ENCODE measurements around the gene SUPT4H1.
"Not testable (repeated sequence)": the region's sequence is repeated elsewhere in the genome, so short reads cannot be mapped to it uniquely, and the experiment has no call there.

Gene SUPT4H1

GRCh38 chr17:58345500-58345899, 6.5 kb downstream of the SUPT4H1 start:
- H3K4me3 ChIP-seq (replicated peaks in 1 of 2; ENCODE audit: low read depth in 2 of 2, low read length in 2 of 2) = no peak overlapping the region
- no peak for DNase-seq (ENCODE audit: low read depth in 2 of 2)
- TF ChIP-seq CTCF (IDR thresholded peaks at IDR 0.05; ENCODE audit: low read depth, low read length) = no peak

- no peak overlapping the region for H3K4me3 ChIP-seq (replicated peaks in 1 of 2; ENCODE audit: low read depth in 2 of 2, low read length in 2 of 2)
- no peak for DNase-seq (ENCODE audit: low read depth in 2 of 2)
- no peak for TF ChIP-seq CTCF (IDR thresholded peaks at IDR 0.05; ENCODE audit: low read depth, low read length)
Observed at GRCh38 chr17:58344791-58345157, 7.2 kb downstream of the SUPT4H1 start.

GRCh38 chr17:58344047-58344790, 7.8 kb downstream of the SUPT4H1 start:
- DNase-seq (ENCODE audit: low read depth in 2 of 2) = no peak
- no peak for TF ChIP-seq CTCF (IDR thresholded peaks at IDR 0.05; ENCODE audit: low read depth, low read length)
- no peak overlapping the region for H3K4me3 ChIP-seq (replicated peaks in 1 of 2; ENCODE audit: low read depth in 2 of 2, low read length in 2 of 2)

GRCh38 chr17:58343131-58343530, 8.9 kb downstream of the SUPT4H1 start:
- DNase-seq (ENCODE audit: low read depth in 2 of 2) = no peak
- H3K4me3 ChIP-seq (replicated peaks in 1 of 2; ENCODE audit: low read depth in 2 of 2, low read length in 2 of 2) = no peak overlapping the region
- TF ChIP-seq CTCF (IDR thresholded peaks at IDR 0.05; ENCODE audit: low read depth, low read length) = no peak

GRCh38 chr17:58341861-58342475, 10.0 kb downstream of the SUPT4H1 start:
- no peak overlapping the region for H3K4me3 ChIP-seq (replicated peaks in 1 of 2; ENCODE audit: low read depth in 2 of 2, low read length in 2 of 2)
- no peak for DNase-seq (ENCODE audit: low read depth in 2 of 2)
- no peak for TF ChIP-seq CTCF (IDR thresholded peaks at IDR 0.05; ENCODE audit: low read depth, low read length)

- not testable (repeated sequence) for H3K4me3 ChIP-seq (replicated peaks in 1 of 2; ENCODE audit: low read depth in 2 of 2, low read length in 2 of 2); DNase-seq (ENCODE audit: low read depth in 2 of 2)
Observed at GRCh38 chr17:58341136-58341860, 10.7 kb downstream of the SUPT4H1 start.

- TF ChIP-seq CTCF (IDR thresholded peaks at IDR 0.05; ENCODE audit: low read depth, low read length) = no peak
- no peak for DNase-seq (ENCODE audit: low read depth in 2 of 2)
- no peak overlapping the region for H3K4me3 ChIP-seq (replicated peaks in 1 of 2; ENCODE audit: low read depth in 2 of 2, low read length in 2 of 2)
Observed at GRCh38 chr17:58340405-58340876, 11.6 kb downstream of the SUPT4H1 start.
